HG03025 (cell line): ENCODE results near the gene MPST.
"Not testable (repeated sequence)": the region's sequence is repeated elsewhere in the genome, so short reads cannot be mapped to it uniquely, and the experiment has no call there.

Experiments used
- ATAC-seq: cut with Tn5 transposase; IDR thresholded peaks from one replicate; pipeline ENCODE4 v1.9.1; 2021; ENCODE audit warnings: mild to moderate bottlenecking, moderate library complexity; ENCODE audit not compliant: unreplicated experiment, low FRiP score

The MPST gene

DNA sequence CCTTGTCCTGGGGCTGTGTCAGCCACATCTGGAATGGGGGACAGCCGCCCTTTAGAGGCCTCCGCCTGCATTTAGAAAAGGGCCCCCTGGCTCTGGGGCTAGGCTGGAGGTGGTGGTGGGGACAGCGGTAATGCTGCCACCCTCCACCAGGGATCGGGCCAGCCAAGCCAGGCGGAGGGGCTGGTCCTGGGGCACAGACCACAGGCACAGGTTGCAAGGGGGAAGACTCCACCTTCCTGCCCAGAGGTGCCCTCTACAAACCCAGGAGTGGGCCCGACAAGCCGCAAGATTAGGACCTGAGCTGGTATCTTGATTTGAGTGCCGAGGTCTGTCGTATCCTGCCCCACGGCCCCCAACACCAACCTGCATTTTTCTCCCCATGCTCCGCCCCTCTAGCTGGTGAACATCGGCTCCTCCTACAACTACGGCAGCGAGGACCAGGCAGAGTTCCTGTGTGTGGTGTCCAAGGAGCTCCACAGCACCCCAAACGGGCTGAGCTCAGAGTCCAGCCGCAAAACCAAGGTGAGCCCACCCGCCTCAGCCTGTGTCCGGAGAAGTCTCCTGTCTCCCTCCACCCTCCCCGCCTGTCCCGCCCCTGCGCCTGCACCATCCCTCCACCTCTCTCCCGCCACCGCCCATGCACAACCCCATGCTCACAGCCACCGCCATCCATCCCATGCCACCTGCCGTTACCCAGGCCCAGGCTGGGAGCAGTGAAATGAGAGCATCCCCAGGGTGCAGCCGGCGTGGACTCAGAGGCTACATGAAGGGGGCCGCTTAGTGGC lies 39.6 kb downstream of the MPST start:
- no peak for ATAC-seq

DNA sequence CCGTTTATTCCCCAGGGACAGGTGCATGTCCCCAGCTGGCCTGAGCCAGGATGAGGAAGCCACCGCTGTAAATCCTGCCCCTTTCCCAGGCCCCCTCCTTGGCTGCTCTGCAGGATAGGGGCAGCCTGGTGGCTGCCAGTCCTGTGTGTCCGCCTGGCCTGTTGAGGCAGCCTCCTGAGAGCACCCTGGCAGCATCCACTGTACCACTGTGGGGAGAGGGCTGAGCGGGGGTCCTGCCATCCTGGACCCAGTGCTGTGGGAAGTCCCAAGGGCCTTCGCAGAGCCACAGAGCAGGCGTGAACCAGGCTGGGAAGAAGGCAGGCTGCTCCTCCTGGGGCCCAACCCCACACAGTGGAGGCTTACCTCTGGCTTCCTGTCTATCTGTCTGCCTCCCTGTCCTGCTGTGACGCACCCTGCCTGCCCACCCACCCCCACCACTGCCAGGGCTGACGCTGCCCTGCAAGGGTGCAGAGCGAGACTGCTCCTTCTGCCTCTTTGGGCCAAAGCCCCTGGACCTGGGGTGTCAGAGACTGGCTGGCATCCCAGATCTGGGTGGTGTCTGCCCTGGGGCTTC lies 40.4 kb downstream of the MPST start:
- ATAC-seq, result no peak

- ATAC-seq, result no peak
Observed at GRCh38 chr22:37060801-37061610, 41.5 kb downstream of the MPST start.

DNA sequence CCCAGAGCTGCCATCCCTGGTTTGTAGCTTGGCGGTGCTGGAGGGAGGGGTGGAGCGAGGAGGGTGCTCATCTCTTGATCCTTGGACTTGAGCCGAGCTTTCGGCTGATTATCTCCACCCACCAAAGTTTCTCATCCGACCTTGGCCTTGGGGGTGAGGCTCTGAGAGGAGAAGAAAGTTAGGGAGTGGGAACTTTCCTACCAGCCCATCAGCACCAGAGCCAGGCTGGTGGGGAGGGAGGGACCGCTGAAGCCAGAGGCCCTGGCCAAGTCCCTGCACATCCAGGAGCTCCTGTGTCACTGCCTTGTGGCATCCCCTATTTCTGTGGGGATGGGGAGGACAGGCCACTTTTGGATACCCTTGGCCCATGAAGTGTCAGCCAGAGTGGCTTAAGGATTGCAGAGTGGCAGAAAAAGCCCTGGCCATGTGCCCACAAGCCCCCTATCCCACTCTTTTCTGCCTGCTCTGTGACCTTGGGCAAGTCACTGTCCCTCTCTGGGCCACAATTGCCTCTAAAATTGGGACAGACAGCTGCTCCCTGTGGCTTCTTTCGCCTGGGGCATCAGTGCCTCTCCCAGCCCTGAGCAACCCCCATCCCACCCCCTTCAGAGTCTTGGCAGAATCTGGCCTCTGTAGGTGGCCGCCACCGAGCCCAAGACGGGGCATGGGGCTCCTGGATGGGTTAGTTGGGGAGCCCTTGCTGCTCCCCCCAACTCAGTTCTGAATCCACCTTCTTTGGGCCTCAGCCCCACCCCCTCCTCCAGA lies 42.3 kb downstream of the MPST start:
- ATAC-seq, result no peak

GRCh38 chr22:37062376-37062675 lies 42.8 kb downstream of the MPST start:
- no peak for ATAC-seq

DNA sequence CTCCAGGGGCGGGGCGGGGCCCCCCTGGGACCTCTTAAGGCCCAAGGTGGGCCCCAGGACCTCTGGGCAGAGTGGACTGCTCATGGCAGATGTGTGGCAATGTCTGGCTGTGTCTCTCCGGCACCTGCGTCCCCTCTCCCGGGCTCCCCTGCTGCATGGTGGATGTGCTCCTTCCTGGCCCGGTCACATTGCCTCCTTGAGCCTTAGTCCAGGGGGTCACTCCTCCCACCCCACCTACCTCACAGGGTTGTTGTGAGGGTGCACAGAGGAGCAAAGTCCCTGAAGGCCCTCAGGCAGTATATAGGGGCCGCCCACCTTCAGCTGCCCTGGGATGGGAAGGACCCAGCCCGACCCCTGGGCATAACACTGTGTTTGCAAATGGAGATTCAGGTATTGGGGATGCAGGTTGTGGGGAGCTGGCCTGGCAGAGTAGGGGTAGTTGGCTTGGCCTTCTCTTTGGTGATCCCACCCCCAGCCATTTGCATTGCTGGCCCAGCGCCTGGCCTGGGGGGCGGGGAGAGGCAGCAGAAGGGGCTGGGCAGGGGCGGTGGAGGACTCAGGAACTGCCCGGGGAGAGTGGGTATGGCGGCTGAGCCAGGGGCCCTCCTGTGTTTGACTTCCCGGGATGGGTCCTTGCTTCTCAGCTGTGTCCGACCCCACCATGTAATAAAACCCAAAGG lies 43.3 kb downstream of the MPST start:
- ATAC-seq, result no peak

GRCh38 chr22:37063431-37064420 lies 44.2 kb downstream of the MPST start:
- ATAC-seq, result no peak

DNA sequence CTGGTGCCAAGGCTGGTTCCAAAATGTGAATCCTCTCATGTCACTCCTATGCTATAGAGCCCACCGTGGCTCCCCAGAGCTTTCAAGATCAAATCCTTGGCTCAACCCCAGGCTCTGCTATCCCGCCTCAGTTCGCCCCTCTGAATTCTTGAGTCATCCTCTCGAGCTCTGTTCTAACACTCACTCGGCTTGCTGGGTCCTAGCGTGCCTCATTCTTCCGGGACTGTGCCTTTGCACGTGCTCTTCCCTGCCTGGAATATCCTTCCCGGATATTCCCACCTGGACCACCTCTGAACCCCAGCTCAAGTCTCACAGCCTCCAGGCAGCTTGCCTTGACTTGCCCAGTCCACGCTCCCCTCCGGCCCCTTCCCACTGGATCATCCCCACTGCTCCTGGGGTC lies 45.0 kb downstream of the MPST start:
- no peak for ATAC-seq

GRCh38 chr22:37065180-37065579 lies 45.6 kb downstream of the MPST start:
- ATAC-seq, result no peak

DNA sequence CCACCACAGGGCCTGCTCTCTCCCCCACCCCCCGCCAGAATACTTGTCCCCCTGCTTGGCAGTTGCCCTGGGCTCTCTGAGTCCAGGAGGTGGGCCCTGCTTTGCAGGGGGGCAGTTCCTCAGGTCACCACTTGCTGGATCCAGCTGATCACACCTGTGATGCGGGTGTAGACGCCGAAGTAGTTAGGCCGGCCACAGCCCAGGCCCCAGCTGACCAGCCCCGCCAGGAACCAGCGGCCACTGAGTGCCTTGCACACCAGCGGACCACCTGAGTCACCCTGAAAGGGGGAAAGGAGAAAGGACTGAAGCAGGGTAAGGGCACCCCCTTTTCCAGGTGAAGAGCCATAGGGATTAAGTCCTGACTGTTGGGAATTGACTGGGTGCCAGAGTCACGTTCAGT lies 46.4 kb downstream of the MPST start:
- no peak for ATAC-seq

DNA sequence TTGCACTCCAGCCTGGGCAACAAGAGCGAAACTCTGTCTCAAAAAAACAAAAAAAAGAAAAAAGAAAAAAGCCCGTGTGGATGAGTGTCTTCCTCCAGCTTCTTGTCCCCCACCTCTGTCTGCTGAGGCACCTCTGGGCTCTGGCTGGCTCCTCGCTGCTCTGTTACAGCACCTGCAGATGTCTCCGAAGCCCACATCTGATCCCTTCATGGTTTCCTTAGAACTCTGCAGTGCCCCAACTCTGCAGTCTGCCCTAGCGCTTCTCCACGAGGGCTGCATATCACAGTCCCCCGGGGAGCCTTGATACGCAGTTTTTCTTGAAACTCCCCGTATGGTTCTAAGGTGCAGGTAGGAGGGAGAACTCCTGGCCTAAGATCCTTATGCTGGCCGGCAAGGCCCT lies 47.9 kb downstream of the MPST start:
- ATAC-seq, result no peak

DNA sequence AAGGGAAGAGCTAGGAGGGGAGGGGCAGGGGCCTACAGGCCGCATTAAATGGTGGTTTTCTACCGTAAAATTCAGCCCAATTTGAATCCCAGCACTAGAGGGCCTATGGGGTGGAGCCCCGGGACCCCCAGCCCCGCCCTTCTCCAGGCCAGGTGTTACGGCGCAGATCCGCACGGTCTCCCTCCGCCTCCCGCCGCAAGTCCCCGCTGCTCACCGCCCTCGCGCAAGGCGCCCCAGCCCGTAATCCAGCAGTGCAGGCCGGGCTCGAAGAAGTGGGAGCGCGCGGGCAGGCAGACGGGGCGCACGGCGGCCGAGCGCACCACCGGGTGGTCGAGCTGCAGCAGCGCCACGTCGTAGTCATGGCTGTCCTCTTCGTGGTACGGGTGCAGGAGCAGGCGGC lies 49.3 kb downstream of the MPST start:
- no peak for ATAC-seq

- no peak for ATAC-seq
Observed at GRCh38 chr22:37069319-37069718, 49.8 kb downstream of the MPST start.

GRCh38 chr22:37069719-37070118 lies 50.2 kb downstream of the MPST start:
- ATAC-seq, result no peak

DNA sequence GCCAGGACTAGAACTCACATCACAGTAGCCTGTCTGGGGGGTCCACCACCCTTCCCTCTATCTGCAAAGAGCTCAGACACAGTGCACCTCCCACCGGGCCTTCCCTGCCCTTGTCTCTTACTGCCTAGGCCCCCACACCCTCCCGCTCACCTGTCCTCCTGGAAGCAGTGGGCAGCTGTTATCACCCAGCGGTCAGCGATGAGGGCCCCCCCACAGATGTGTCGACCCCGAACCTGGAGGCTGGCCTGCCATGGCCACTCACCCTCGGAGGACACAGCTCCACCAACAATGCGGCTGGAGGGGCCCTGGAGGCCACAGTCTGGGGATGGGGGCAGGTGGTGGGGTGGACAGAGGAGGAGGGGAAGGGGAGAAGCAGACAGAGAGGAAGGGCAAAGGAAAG lies 50.8 kb downstream of the MPST start:
- ATAC-seq, result no peak

DNA sequence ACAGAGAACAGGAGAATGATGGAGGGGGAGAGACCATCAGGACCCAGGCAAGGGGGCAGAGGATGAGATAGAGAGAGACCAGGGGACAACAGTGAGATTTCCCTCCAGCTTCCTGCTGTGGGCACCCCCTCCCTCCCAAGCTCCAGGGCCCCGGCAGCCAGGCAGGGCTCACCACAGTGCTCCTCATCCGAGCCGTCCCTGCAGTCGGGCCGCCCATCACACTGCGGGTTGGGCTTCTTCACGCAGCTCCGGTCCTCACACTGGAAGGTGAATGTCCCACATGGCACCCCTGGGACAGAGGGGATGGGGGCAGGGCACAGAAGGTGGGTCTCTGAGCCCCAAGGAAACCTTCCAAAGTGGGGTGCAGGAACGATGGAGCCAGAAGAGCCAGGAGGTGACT lies 51.2 kb downstream of the MPST start:
- ATAC-seq, result no peak

DNA sequence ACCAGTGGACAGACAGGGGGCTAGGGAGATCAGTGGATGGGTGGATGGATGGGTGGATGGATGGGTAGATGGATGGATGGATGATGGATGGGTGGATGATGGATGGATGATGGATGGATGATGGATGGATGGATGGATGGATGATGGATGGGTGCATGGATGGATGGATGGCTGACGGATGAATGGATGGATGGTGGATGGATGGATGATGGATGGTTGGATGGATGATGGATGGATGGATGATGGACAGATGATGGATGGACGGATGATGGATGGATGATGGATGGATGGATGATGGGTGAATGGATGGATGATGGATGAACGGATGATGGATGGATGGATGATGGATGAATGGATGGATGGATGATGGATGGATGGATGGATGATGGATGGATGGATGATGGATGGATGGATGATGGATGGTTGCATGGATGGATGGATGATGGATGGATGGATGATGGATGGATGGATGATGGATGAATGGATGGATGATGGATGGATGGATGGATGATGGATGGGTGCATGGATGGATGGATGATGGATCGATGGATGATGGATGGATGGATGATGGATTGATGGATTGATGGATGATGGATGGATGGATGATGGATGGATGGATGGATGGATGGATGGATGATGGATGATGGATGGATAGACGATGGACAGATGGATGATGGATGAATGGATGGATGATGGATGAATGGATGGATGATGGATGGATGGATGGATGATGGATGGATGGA lies 52.5 kb downstream of the MPST start:
- not testable (repeated sequence) for ATAC-seq

GRCh38 chr22:37072673-37073072 lies 53.1 kb downstream of the MPST start:
- ATAC-seq, result no peak

DNA sequence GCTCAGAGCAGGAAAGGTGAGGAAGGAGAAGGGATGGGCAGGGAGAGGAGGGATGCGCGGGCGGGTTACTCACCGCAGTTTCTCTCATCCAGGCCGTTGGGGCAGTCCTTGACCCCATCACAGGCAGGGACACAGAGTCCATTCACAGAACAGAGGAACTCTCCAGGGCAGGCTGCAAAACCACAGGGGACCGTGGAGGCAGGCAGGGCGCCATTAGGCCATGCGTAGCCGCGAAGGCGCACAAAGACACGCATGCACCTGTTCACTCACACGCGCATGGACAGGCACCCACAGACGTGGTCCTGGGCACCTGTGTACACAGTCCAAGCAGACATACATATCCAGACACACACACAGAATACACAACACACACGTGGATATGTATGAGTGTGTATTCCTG lies 55.0 kb downstream of the MPST start:
- ATAC-seq, result no peak
